NCI-H2196 treated with DMSO at 0.1 percent for 48 hours (cell line): ENCODE results near the gene SLC16A7.
"Not testable (repeated sequence)": the region's sequence is repeated elsewhere in the genome, so short reads cannot be mapped to it uniquely, and the experiment has no call there.

Experiments used
- DNase-seq: peaks from one replicate; lab custom pipeline; 2025; ENCODE audit not compliant: unreplicated experiment; lab: John Stamatoyannopoulos, UW

SLC16A7 gene

GRCh38 chr12:59733200-59733599 is 137.4 kb downstream of the SLC16A7 start:
- DNase-seq, result no peak

- DNase-seq, result no peak
Observed at GRCh38 chr12:59734371-59734770, 138.5 kb downstream of the SLC16A7 start.

- no peak for DNase-seq
Observed at GRCh38 chr12:59735231-59735630, 139.4 kb downstream of the SLC16A7 start.

- DNase-seq, result no peak
Observed at GRCh38 chr12:59736359-59736758, 140.5 kb downstream of the SLC16A7 start.

GRCh38 chr12:59736786-59737185 is 141.0 kb downstream of the SLC16A7 start:
- no peak for DNase-seq

GRCh38 chr12:59737725-59738463 is 142.1 kb downstream of the SLC16A7 start:
- no peak for DNase-seq

- DNase-seq, result no peak
Observed at GRCh38 chr12:59742841-59743240, 147.0 kb downstream of the SLC16A7 start.

GRCh38 chr12:59744564-59744963 is 148.7 kb downstream of the SLC16A7 start:
- DNase-seq, result no peak

- DNase-seq, result not testable (repeated sequence)
Observed at GRCh38 chr12:59751091-59751490, 155.3 kb downstream of the SLC16A7 start.

- no peak for DNase-seq
Observed at GRCh38 chr12:59761542-59761941, 165.7 kb downstream of the SLC16A7 start.

GRCh38 chr12:59763835-59764234 is 168.0 kb downstream of the SLC16A7 start:
- no peak for DNase-seq

GRCh38 chr12:59768031-59768430 is 172.2 kb downstream of the SLC16A7 start:
- DNase-seq, result no peak

- DNase-seq, result no peak
Observed at GRCh38 chr12:59780605-59781135, 184.8 kb downstream of the SLC16A7 start.

- DNase-seq, result no peak
Observed at GRCh38 chr12:59787610-59788009, 191.8 kb downstream of the SLC16A7 start.

GRCh38 chr12:59792647-59793046 is 196.8 kb downstream of the SLC16A7 start:
- no peak for DNase-seq

- DNase-seq, result no peak
Observed at GRCh38 chr12:59803735-59804134, 207.9 kb downstream of the SLC16A7 start.

GRCh38 chr12:59808317-59808910 is 212.6 kb downstream of the SLC16A7 start:
- peak; percentile 3 for DNase-seq

- no peak for DNase-seq
Observed at GRCh38 chr12:59811991-59812390, 216.2 kb downstream of the SLC16A7 start.

GRCh38 chr12:59812716-59813115 is 216.9 kb downstream of the SLC16A7 start:
- DNase-seq, result no peak

- DNase-seq, result no peak
Observed at GRCh38 chr12:59820594-59821011, 224.8 kb downstream of the SLC16A7 start.

- DNase-seq, result no peak
Observed at GRCh38 chr12:59823567-59823966, 227.7 kb downstream of the SLC16A7 start.

- no peak for DNase-seq
Observed at GRCh38 chr12:59827767-59828166, 231.9 kb downstream of the SLC16A7 start.
